Measurements from ENCODE around the gene USP49.
A peak's percentile ranks its signal among the peaks of the same experiment; 100 is the strongest.
"Not testable (repeated sequence)": the region's sequence is repeated elsewhere in the genome, so short reads cannot be mapped to it uniquely, and the experiment has no call there.

The USP49 gene

DNA sequence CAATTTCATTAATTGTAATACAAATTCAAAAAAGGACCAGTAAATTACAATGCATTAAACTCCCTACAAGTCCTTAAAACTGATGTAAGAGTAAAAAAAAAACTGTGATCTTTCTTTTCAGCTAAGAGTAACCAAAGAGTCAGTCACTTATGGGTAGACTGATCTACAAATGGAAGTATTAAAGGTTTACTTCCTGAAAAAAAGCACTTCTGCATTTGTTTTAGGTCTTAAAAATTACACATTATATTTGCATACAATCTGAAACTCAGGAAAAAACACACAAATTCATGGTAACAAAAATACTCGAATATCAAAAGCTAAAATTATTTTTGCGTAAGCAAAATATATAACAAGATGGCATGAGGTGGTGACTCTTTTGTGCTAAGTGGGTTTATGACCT, 23.5 kb downstream of the USP49 start:
- DNase-seq, result no peak

DNA sequence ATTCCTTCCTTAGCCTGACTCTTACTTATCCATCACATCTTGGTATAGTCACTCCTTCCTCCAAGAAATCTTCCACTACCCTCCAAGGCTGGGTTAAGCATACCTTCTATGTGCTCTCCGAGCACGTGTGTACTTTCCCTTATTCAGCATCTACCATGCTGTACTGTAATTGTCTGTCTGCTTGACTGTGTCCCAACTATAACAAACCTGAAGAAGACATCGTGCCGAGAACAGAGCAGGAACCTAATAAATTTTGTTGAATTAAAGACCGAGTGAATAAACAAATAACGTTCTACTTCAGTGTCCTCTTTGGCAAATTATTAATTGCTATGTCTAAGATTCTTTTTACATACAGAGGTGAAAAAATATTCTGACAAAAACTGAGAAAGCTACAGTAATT, 35.8 kb downstream of the USP49 start:
- no peak for DNase-seq

DNA sequence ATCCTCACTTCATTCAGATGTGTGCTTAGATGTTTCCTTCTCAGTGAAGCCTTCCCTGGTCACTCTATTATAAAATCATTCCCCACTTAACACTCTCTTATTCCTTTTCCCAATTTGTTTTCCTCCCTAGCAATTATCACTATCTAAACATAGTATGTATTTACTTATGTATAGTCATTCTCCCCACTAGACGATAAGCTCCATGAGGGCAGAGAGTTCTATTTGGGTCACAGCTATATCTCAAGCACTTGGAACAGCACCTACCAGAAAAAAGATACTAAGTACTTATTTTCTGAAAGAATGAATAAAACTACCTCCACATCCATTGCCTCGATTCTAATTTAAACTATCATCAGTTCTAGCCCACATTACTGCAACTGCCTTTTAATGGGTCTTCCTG, 36.5 kb downstream of the USP49 start:
- DNase-seq, result no peak

DNA sequence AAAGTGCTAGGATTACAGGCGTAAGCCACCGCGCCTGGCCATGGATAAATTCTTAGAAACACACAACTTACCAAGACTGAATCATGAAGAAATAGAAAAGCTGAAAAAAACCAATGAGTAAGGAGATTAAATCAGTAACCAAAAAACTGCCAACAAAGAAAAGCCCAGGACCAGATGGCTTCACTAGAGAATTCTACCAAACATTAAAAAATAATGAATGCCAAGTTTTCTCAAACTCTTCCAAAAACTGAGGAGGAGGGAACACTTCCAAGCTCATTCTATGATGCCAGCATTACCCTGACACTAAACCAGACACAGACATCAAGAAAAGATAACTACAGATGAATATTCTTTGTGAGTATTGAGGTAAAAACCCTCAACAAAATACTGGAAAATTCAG, 44.3 kb downstream of the USP49 start:
- DNase-seq, result no peak

DNA sequence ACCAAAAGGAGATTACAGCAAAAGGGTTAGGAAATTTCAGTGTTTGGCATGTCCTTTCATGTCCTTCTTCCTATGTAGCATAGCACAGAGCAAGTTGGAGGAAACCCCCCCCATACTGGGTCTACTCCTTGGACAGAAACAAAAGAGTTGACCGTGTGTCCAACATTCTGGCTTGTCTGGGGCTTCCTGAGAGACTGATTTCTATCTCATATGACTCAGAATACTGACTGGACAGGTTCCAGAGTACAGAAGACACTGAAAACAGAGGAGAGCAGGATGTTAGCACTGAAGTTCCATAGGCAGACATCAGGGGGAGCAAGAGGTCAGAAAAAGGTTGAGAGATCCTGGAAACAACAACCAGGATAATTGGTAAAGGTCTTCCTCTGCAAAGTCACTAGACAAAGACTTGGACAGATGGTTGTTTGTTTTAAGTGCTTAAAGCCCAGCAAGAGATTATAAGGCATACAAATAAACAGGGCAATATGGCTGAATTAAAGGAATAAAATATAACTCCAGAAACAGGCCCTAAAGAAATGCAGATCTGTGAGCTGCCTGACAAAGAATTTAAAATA, 48.4 kb downstream of the USP49 start:
- peak; percentile 30 for DNase-seq

DNA sequence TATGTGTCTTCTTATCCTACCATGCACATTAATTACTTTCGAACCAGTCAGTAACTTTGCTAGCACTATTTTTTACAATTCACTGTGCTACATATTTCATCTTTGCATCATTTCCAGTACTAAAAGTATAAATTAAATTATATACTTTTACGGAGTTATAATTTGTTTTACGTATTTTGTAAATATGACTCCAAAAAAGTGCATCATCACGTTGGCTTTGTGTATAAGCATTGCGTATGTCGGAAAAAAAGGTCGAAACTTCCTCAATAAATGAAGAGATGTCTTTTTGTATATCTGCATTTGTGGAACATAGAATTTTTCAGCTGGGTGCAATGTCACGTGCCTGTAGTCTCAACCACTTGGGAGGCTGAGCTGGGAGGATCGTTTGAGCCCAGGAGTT, 52.0 kb downstream of the USP49 start:
- DNase-seq, result no peak

DNA sequence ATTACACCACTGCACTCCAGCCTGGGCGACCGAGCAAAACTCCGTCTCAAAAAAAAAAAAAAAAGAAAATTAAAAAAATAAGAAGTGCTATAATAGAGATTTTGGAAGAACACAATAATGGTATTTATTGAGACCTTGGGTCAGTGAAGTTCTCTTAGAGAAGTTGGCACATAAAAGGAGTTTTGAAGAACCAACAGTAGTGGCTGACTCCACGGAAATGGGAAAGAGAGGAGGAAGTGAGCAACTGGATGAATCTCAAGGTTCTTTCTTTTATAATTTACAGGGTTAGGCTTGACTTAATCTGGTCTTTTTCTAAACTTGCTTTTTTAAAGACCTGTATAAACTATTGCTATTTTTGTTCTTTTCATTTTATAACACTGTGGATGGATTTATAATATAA, 54.8 kb downstream of the USP49 start:
- no peak for DNase-seq

DNA sequence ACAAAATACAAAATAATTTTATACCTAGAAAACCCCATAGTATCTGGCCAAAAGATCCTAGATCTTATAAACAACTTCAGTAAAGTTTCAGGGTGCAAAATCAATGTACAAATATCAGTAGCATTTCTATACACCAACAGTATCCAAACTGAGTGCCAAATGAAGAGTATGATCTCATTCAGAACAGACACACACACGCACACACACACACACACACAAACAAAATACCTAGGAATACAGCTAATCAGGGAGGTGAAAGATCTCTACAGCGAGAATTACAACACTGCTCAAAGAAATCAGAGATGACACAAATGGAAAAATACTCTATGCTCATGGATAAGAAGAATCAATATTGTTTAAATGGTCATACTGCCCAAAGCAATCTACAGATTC, 58.5 kb downstream of the USP49 start:
- no peak for DNase-seq

DNA sequence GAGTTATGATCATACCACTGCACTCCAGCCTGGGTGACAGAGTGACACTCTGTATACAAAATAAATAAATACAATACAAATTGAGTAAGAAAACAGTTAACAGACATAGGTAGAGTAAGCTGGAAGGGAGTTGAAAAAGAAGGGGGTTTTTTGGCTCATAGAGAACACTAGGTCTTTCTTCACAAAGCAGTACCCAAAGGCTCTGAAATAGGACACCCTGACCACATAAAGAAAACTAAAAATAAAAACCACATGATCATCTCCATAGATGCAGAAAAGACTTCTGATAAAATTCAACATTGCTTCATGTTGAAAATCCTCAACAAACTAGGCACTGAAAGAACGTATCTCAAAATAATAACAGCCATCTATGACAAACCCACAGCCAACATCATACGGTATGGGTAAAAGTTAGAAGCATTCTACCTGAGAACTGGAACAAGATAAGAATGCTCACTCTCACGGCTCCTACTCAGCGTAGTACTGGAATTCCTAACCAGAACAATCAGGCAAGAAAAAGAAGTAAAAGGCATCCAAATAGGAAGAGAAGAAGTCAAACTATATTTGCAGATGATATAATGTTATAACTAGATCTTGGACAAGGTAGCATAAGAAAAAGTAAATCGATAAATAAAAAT, 59.0 kb downstream of the USP49 start:
- DNase-seq, result no peak

DNA sequence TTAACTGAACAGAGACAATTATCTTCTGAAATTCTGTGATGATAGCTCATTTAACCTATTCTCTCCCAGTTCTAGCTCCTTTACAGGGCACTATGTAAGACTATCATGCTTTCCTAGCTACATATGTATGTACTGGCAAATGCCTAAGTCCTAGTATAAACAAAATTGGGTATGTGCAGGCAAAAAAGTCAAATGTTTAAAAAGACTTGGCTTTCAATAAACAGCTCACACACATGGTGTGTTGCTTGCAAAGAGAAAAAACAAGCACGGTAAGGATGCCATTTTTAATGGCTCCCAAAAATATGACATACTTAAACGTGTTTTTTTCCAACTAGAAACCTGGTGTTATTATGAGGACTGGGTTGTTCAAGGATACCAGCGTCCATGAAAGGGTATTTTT, 62.9 kb downstream of the USP49 start:
- no peak for DNase-seq

DNA sequence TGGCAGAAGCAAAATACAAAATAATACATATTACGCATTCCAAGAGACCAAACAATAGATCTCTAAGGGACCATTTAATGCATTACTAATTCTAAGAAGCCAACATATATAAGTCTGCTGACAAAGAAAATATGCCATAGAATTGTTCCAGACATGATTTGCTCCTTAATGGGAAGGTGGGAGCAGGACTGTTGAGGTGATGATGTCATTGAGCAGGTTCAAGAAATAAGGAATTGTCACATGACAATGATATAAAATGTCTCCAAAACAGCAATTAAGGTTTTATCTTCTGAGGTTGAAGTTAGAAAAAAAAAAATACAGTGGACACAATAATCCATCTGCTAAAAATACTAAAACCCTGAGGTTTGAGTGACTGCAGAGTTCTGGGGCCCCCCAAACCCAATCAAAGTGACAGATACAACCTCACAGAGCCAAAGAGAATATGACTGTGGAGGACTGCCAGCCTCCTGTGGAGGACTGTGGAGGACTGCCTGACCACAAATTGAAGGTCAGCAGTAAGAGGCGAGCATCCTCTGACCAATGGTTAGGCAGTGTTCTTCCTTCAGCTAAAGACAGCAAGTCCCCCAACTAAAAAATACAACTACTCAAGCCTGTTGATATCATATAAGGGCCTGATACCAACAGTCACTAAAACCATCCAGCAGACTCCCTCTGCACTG, 68.7 kb downstream of the USP49 start:
- DNase-seq, result no peak

DNA sequence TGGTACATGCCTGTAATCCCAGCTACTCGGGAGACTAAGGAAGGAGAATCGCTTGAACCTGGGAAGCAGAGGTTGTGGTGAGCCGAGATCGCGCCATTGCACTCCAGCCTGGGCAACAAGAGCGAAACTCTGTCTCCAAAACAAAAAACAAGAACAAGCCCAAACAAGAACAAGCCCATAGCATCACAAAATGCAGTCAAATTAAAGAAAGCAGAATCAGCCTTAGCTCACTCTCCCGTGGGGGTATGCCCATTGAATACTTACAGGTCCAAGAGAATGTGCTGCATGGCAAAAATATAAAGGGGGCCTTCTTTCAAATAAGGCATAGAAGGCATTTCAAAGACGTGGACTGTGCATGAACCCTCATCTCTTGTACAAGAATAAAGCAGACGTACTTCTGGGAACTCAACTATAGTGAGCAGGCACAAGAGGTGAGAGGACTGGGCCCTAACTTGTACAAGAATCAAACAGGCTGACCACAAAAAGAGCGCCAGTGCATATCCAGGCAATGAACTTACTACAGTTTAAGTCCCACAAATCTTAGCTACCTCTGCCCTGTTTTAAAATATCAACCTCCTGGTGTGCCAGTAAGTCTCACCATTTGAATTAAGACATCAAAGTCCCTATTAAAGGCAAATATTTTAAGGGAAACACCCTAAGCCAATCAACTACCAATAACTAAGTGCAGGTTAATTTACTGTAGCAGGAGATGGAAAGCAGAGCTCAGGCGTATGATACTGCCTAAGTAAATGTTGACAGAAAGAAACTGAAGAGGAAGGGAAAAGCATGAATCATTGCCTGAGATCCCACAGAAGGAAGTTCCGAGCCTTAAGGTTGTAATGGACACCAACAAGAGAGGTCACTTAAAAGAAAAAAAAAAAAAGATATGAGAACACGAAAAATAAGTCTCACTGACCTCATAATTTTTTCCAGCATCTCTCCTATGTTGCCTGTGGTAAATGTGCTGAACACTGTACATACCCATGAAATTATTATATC, 70.3 kb downstream of the USP49 start:
- no peak for DNase-seq

DNA sequence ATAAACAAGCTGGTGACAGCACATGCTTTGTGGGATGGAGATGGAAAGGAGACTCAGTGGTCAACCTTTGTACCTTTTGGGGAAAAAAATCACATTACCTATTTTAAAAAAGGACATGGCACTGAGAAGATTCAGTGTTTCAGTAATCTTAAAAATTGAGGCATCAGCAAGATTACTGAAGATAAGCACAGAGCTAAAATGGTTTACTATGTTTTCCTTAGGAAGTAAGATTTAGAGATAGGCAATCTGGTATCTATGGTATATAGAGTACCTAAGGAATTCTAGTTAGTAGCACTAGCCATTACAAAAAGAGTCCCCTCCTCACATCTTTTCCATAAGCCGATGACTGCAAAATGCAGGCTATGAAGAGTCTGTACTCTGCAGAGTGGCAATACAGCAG, 72.0 kb downstream of the USP49 start:
- DNase-seq, result no peak

DNA sequence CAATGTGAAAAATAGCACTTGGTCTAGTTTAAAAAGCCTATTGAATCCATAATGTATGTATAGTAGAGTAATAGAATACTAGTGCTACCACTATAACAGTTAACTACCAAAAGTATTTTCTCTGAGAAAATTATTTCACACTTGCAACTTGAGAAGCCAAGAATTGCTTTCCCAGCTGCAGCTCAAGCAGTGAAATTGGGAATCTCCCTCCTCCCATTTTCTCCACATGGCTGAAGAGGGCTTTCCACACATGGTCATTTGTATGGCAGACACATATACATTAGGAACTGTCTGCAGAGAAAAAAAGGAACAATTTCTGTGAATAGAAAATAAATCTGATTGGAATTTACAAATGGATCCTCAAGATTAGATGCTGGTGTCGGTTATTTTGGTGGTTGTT, 73.2 kb downstream of the USP49 start:
- DNase-seq, result no peak

DNA sequence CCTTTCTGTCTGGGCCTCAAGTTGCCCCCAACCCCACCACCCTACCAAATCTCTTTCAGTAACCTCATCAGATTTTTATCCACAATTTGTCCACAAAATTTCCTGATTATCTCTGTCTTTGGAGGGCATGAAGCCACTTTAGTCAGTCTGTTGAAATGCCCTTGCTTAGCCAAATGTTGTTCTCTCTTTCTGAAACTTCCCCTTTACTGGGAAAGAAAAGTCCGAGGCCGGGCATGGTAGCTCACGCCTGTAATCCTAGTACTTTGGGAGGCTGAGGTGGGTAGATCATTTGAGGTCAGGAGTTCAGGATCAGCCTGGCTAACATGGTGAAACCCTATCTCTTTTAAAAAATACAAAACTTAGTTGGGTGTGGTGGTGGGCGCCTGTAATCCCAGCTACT, 73.9 kb downstream of the USP49 start:
- DNase-seq, result no peak

DNA sequence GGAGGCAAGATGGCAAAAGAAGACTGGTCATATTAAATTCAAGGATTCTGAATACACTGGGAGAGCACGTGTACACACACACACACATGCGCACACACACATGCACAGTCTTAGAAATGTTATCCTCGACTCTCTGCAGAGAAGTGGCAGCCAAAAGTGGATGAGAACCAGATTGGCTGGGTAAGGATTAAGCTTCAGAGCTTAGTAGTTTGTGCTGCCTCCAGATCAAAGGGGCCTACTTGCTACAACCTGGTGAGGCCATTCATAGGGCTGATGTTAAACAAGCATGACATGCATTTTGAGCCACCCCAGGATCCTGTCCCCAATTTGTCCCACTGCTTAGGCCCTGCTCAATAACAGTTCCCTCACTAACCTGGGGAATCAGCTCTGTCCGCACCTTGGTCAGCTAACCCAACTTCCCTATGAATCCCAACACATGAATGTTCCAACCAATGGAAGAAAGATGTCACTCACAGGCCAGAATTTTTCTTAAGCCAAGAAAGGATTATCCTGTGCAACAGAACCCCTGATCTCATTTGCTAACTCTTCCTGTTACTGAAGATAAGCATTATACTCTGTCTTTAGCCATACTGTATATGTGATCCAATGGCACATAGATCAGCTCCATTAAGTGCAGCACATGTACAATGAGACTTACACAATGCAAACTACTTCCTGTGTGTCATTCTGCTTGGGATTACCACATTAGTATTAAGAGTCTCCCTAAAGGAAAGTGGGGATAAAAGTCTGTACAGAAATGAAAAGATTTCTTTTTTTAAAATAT, 76.7 kb downstream of the USP49 start:
- no peak for DNase-seq

DNA sequence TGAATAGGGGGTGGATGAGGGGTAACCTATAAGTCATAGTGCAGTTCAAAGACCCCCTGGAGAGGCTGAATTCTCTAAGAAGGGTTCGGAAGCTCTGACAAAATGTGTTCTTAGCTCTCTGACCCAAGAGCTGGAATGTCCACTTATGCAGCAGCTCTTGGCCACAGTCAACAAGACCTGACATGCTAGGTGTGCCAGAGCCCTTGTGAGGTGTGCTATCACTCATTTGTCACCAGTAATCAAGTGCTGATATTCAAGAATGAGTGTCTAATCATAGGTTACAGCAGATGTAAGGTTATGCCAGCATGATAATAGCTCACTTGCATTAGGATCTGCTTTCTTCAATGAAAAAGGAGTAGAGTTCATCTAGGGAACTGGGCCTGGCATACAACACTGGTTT, 79.6 kb downstream of the USP49 start:
- no peak for DNase-seq

DNA sequence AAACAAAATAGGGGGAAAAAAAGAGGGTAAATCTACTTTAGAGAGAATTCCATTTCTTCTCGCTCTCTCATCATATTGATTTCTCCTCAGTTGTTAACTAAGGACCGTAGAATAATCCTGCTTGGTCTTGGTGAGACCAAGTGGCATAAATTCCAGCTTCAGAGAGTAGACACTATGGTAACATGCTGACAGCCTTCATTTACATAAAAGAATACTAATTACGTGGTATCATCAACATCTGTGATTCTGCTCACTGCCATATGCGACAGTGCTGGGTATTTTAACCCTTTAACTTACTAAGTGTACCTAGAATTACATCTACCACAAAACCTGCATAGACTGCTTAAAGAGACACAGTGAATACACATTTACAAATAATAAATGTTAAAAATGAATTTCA, 80.5 kb downstream of the USP49 start:
- DNase-seq, result no peak

DNA sequence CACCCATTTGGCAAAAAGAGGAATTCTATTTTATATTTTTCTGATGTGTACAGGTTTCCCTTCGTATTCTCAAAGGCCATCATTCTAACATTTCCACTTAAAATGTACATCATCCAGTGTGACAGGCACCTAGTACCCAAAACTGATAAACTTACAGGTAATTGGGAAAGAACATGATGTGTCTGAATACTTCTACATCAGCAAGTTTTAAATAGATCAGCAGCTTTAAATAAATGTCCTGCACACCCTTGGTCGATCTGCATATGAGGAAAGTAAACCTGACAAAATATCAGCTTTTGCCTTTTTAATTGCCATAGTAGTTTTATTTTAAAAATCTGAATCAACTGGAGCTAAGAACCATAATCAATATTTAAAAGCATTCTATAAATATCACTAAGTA, 81.2 kb downstream of the USP49 start:
- DNase-seq, result no peak

DNA sequence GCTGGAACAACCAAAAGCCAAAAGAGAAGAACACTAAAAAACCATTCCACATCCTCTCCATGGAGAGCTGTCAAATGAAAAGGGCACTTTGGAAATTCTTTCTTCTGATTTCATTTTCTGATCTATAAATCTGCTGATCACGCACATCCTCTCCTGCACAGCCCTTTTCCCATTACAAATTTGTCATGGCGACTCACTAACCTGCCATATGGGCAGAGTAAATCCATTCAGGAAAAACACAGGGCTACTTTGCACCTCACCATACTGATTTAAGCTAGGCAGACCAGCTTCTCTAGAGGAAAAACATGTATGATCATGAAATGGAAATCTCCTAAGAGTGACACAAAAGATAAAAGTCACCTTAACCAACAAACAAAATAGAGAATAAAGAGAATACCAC, 81.7 kb downstream of the USP49 start:
- no peak for DNase-seq

DNA sequence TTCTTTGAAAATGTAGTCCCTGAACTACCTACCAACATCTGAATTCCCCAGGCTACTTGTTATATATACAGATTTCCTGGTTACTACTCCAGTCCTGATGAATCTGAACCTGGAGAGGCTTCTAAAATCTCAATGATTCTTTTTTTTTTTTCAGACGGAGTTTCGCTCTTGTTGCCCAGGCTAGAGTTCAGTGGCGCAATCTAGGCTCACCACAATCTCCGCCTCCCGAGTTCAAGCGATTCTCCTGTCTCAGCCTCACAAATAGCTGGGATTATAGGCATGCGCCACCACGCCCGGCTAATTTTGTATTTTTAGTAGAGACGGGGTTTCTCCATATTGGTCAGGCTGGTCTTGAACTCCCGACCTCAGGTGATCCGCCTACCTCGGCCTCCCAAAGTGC, 83.2 kb downstream of the USP49 start:
- not testable (repeated sequence) for DNase-seq

DNA sequence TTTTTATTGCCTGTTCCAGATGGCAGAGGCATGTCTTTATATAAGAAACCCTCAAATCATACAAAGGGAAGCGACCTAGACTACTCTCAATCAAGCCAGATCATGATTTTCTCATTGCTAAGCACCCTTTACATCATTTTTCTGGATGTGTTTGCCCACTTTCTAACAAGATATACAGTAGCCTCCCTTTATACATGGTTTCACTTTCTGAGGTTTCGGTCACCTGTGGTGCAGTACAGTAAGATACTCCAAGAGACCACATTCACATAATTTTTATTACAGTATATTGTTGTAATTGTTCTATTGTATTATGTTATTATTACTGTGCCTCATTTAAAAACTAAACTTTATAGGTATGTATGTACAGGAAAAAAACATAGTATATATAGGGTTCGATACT, 84.1 kb downstream of the USP49 start:
- DNase-seq, result no peak
